HEK293 (cell line): ENCODE data around the gene CAMKMT.

Source experiments
- CTCF ChIA-PET: fragments of 350-600 bp; formaldehyde crosslinking; extraction: SDS; loops from one replicate; lab custom pipeline; 2021; ENCODE audit warnings: antibody characterized with exemption; lab: Yijun Ruan, JAX
- POLR2A ChIA-PET: fragments of 300-600 bp; formaldehyde crosslinking; extraction: SDS; loops from one replicate; lab custom pipeline; 2020; ENCODE audit warnings: antibody characterized with exemption, inconsistent platforms; lab: Yijun Ruan, JAX
- H3K27ac ChIP-seq: fragments of 200-500 bp; sonication (Bioruptor generic); 2 replicates; pipeline ENCODE4 v1.5.1; 2014; ENCODE audit warnings: low read depth, low read length, control low read depth, inconsistent platforms; ENCODE audit errors: extremely low read depth
- H3K36me3 ChIP-seq, 2 experiments: fragments of 200-500 bp in 1 of 2; sonication (Bioruptor generic) in 1 of 2; 1 replicate in 1 of 2; 2 replicates in 1 of 2; pipeline ENCODE4 v1.5.1; 2014 to 2017; ENCODE audit warnings: inconsistent platforms in 2 of 2, low read length in 2 of 2; ENCODE audit not compliant: control insufficient read depth in 2 of 2, insufficient read depth in 1 of 2
- H3K4me1 ChIP-seq: fragments of 200-500 bp; sonication (Bioruptor generic); 2 replicates; pipeline ENCODE4 v1.5.1; 2014; ENCODE audit warnings: mild to moderate bottlenecking, low read length, inconsistent platforms; ENCODE audit not compliant: control insufficient read depth, insufficient read depth
- H3K4me3 ChIP-seq: 2 replicates; pipeline ENCODE4 v1.5.1; 2011; ENCODE audit warnings: low read depth, mild to moderate bottlenecking, control low read depth, low read length, moderate library complexity
- H3K9me3 ChIP-seq: fragments of 200-500 bp; sonication (Bioruptor generic); 2 replicates; pipeline ENCODE4 v1.5.1; 2014; ENCODE audit warnings: low read depth, low read length, inconsistent platforms; ENCODE audit not compliant: control insufficient read depth, insufficient read depth
- BCL11A ChIP-seq: fragments of 450-650 bp; formaldehyde crosslinking; IDR thresholded peaks from 2 replicates; pipeline ENCODE4 v1.5.1; 2016; ENCODE audit warnings: low read depth, missing biosample characterization, missing genetic modification characterization
- FEZF1 ChIP-seq: fragments of 450-650 bp; formaldehyde crosslinking; IDR thresholded peaks from 2 replicates; pipeline ENCODE4 v1.5.1; 2016; ENCODE audit warnings: missing biosample characterization, missing genetic modification characterization
- KLF16 ChIP-seq: fragments of 450-650 bp; formaldehyde crosslinking; IDR thresholded peaks from 2 replicates; pipeline ENCODE4 v1.5.1; 2017; ENCODE audit warnings: missing biosample characterization, missing genetic modification characterization
- KLF17 ChIP-seq: fragments of 450-650 bp; formaldehyde crosslinking; IDR thresholded peaks from 2 replicates; pipeline ENCODE4 v1.5.1; 2016; ENCODE audit warnings: missing biosample characterization, missing genetic modification characterization
- KLF8 ChIP-seq: fragments of 450-650 bp; formaldehyde crosslinking; IDR thresholded peaks from 2 replicates; pipeline ENCODE4 v1.5.1; 2016; ENCODE audit warnings: missing biosample characterization, missing genetic modification characterization
- SETDB1 ChIP-seq: IDR thresholded peaks from one replicate; pipeline ENCODE4 v1.6.1; 2017; ENCODE audit warnings: mild to moderate bottlenecking, low read length, moderate library complexity, mixed read lengths; ENCODE audit not compliant: insufficient read length
- SP3 ChIP-seq: fragments of 450-650 bp; formaldehyde crosslinking; IDR thresholded peaks from 2 replicates; pipeline ENCODE4 v1.5.1; 2016; ENCODE audit warnings: missing biosample characterization, missing genetic modification characterization
- SP7 ChIP-seq: fragments of 450-650 bp; formaldehyde crosslinking; IDR thresholded peaks from 2 replicates; pipeline ENCODE4 v1.5.1; 2016; ENCODE audit warnings: missing biosample characterization, missing genetic modification characterization
- ZBTB21 ChIP-seq: fragments of 450-650 bp; formaldehyde crosslinking; IDR thresholded peaks from 2 replicates; pipeline ENCODE4 v1.5.1; 2017; ENCODE audit warnings: missing biosample characterization, missing genetic modification characterization
- ZNF24 ChIP-seq: fragments of 450-650 bp; formaldehyde crosslinking; IDR thresholded peaks from 2 replicates; pipeline ENCODE4 v1.5.1; 2016; ENCODE audit warnings: missing biosample characterization, missing genetic modification characterization
- ZNF335 ChIP-seq: fragments of 450-650 bp; formaldehyde crosslinking; conservative IDR thresholded peaks from 2 replicates; pipeline ENCODE4 v1.5.1; 2016; ENCODE audit warnings: missing biosample characterization, missing genetic modification characterization
- ZNF423 ChIP-seq: fragments of 450-650 bp; formaldehyde crosslinking; IDR thresholded peaks from 2 replicates; pipeline ENCODE4 v1.5.1; 2016; ENCODE audit warnings: missing biosample characterization, missing genetic modification characterization
- ZNF449 ChIP-seq: fragments of 450-650 bp; formaldehyde crosslinking; IDR thresholded peaks from 2 replicates; pipeline ENCODE4 v1.5.1; 2017; ENCODE audit warnings: missing biosample characterization, mild to moderate bottlenecking, missing genetic modification characterization, moderate library complexity
- ZNF560 ChIP-seq: fragments of 450-650 bp; formaldehyde crosslinking; IDR thresholded peaks from 2 replicates; pipeline ENCODE4 v1.5.1; 2017; ENCODE audit warnings: missing biosample characterization, missing genetic modification characterization, borderline replicate concordance
- ZNF600 ChIP-seq: fragments of 450-650 bp; formaldehyde crosslinking; IDR thresholded peaks from 2 replicates; pipeline ENCODE4 v1.5.1; 2016; ENCODE audit warnings: missing biosample characterization, missing genetic modification characterization
- ZNF639 ChIP-seq: fragments of 450-650 bp; formaldehyde crosslinking; IDR thresholded peaks from 2 replicates; pipeline ENCODE4 v1.5.1; 2016; ENCODE audit warnings: missing biosample characterization, missing genetic modification characterization
- ZNF654 ChIP-seq: fragments of 450-650 bp; formaldehyde crosslinking; IDR thresholded peaks from 2 replicates; pipeline ENCODE4 v1.5.1; 2016; ENCODE audit warnings: low read depth, missing biosample characterization, missing genetic modification characterization
- ZNF792 ChIP-seq: fragments of 450-650 bp; formaldehyde crosslinking; IDR thresholded peaks from 2 replicates; pipeline ENCODE4 v1.5.1; 2016; ENCODE audit warnings: missing biosample characterization, missing genetic modification characterization
- TF ChIP-seq, protein P1 (sequence below): fragments of 450-650 bp; formaldehyde crosslinking; IDR thresholded peaks from 2 replicates; pipeline ENCODE4 v1.5.1; 2016; ENCODE audit warnings: missing biosample characterization, missing genetic modification characterization
- TF ChIP-seq, protein P2 (sequence below): fragments of 450-650 bp; formaldehyde crosslinking; IDR thresholded peaks from 2 replicates; pipeline ENCODE4 v1.5.0; 2017; ENCODE audit warnings: missing biosample characterization, missing genetic modification characterization, borderline replicate concordance
- TF ChIP-seq, protein P3 (sequence below): sonication (generic); formaldehyde crosslinking; IDR thresholded peaks from 2 replicates; pipeline ENCODE4 v1.8.1; 2022; ENCODE audit warnings: mild to moderate bottlenecking, moderate library complexity, missing genetic modification reagents

CAMKMT gene

GRCh38 chr2:44347526-44347925 is 14.2 kb upstream of the CAMKMT start:
- POLR2A ChIA-PET, result interaction anchor here (1.6 to 1.7 kb wide), 2 partner anchors 11 to 14 kb away, joined by 5 read pairs; partner anchors contain the start of genes CAMKMT and PREPL
- Histone ChIP-seq H3K4me3 (no peak overlapping the region), H3K9me3 (no peaks in the 10 kb centered on the region), H3K27ac (no peak overlapping the region)
- CTCF ChIA-PET, result interaction anchor here (0.6 to 0.7 kb wide), 2 partner anchors 11 to 17 kb away, joined by 3 to 4 read pairs; no protein-coding TSS in a partner anchor
- TF ChIP-seq ZNF600 (tag by site-specific recombination), result no peak
- TF ChIP-seq ZNF423 (tag by site-specific recombination), result no peak
- TF ChIP-seq, all 188 proteins: peak for 0
- Histone ChIP-seq H3K4me1 (no peaks in the 10 kb centered on the region), H3K36me3 (peaks cover 12 to 16% of the 10 kb centered on the region in 2 experiments)

DNA sequence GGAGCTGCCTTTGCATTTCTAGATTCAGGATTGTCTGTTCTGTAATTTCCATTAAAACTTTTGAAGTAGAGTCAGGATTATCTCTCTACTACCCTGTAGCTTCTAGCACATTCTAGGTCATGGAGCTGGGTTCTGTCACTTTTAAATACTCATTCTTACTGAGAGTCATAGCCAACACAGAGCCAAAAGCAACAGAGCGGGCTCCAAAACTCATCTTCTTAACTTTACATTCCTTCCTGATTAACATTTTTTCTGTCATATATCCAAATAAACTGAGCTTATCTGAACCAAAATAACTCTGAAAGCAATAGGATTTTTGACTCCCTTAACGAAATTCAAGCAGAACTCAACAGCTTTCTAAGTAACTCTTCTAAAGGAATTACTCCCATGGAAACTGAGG is 13.3 kb upstream of the CAMKMT start:
- no peaks in the 10 kb centered on the region for H3K9me3 ChIP-seq
- peaks cover 9 to 10% of the 10 kb centered on the region in 2 experiments for H3K36me3 ChIP-seq
- no peaks in the 10 kb centered on the region for H3K4me1 ChIP-seq
- TF ChIP-seq, protein P1, sequence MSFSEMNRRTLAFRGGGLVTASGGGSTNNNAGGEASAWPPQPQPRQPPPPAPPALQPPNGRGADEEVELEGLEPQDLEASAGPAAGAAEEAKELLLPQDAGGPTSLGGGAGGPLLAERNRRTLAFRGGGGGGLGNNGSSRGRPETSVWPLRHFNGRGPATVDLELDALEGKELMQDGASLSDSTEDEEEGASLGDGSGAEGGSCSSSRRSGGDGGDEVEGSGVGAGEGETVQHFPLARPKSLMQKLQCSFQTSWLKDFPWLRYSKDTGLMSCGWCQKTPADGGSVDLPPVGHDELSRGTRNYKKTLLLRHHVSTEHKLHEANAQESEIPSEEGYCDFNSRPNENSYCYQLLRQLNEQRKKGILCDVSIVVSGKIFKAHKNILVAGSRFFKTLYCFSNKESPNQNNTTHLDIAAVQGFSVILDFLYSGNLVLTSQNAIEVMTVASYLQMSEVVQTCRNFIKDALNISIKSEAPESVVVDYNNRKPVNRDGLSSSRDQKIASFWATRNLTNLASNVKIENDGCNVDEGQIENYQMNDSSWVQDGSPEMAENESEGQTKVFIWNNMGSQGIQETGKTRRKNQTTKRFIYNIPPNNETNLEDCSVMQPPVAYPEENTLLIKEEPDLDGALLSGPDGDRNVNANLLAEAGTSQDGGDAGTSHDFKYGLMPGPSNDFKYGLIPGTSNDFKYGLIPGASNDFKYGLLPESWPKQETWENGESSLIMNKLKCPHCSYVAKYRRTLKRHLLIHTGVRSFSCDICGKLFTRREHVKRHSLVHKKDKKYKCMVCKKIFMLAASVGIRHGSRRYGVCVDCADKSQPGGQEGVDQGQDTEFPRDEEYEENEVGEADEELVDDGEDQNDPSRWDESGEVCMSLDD (tag by site-specific recombination), result no peak
- no peak for TF ChIP-seq KLF17
- TF ChIP-seq ZNF24 (tag by site-specific recombination), result no peak
- TF ChIP-seq BCL11A (tag by site-specific recombination), result no peak
- TF ChIP-seq ZNF560 (tag by site-specific recombination), result no peak
- TF ChIP-seq ZNF792 (tag by site-specific recombination), result no peak
- no peak for TF ChIP-seq SP3 (tag by site-specific recombination)
- no peak for TF ChIP-seq ZNF335
- no peak for TF ChIP-seq FEZF1
- TF ChIP-seq, all 188 proteins: peak for 0
- H3K27ac ChIP-seq, result no peak overlapping the region
- no peak overlapping the region for H3K4me3 ChIP-seq
- ChIA-PET POLR2A (interaction anchor here (1.6 to 1.7 kb wide), 2 partner anchors 10 to 13 kb away, joined by 5 read pairs; partner anchors contain the start of genes CAMKMT and PREPL), CTCF (interaction anchor here (0.7 kb wide), 1 partner anchor 108 kb away, joined by 3 read pairs; no protein-coding TSS in a partner anchor)

DNA sequence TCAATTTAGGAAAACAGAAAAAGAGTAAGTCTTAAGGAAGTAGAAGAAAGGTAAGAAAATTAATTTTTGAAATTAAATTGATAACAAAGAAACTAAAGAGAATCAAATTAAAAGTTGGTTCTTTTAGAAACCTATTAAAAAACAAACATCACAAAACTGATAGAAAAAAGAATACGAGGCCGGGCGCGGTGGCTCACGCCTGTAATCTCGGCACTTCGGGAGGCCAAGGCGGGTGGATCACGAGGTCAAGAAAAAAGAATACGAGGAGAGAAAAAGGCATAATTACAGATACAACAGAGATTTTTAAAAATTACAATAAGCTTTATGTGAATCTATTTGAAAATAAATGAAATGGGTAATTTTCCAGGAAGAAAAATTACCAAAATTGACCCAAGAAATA is 12.2 kb upstream of the CAMKMT start:
- POLR2A ChIA-PET, result no interaction called here

More for the DNA sequence above, 12.2 kb upstream of the CAMKMT start:
- peaks cover 5% of the 10 kb centered on the region in 2 experiments for H3K36me3 ChIP-seq
- no peak overlapping the region for H3K4me3 ChIP-seq
- no peaks in the 10 kb centered on the region for H3K9me3 ChIP-seq
- no peak overlapping the region for H3K27ac ChIP-seq
- CTCF ChIA-PET, result interaction anchor here (0.6 to 0.7 kb wide), 2 partner anchors 9 to 130 kb away, joined by 4 to 5 read pairs; no protein-coding TSS in a partner anchor
- TF ChIP-seq, protein P2, sequence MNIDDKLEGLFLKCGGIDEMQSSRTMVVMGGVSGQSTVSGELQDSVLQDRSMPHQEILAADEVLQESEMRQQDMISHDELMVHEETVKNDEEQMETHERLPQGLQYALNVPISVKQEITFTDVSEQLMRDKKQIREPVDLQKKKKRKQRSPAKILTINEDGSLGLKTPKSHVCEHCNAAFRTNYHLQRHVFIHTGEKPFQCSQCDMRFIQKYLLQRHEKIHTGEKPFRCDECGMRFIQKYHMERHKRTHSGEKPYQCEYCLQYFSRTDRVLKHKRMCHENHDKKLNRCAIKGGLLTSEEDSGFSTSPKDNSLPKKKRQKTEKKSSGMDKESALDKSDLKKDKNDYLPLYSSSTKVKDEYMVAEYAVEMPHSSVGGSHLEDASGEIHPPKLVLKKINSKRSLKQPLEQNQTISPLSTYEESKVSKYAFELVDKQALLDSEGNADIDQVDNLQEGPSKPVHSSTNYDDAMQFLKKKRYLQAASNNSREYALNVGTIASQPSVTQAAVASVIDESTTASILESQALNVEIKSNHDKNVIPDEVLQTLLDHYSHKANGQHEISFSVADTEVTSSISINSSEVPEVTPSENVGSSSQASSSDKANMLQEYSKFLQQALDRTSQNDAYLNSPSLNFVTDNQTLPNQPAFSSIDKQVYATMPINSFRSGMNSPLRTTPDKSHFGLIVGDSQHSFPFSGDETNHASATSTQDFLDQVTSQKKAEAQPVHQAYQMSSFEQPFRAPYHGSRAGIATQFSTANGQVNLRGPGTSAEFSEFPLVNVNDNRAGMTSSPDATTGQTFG, result no peak
- TF ChIP-seq ZNF654, result no peak
- TF ChIP-seq, protein P3, sequence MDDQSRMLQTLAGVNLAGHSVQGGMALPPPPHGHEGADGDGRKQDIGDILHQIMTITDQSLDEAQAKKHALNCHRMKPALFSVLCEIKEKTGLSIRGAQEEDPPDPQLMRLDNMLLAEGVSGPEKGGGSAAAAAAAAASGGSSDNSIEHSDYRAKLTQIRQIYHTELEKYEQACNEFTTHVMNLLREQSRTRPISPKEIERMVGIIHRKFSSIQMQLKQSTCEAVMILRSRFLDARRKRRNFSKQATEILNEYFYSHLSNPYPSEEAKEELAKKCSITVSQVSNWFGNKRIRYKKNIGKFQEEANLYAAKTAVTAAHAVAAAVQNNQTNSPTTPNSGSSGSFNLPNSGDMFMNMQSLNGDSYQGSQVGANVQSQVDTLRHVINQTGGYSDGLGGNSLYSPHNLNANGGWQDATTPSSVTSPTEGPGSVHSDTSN (CRISPR knock-in tag), result no peak
- no peak for TF ChIP-seq ZNF639
- no peak for TF ChIP-seq SP3 (tag by site-specific recombination)
- no peak for TF ChIP-seq ZBTB21 (tag by site-specific recombination)
- TF ChIP-seq ZNF449 (tag by site-specific recombination), result no peak
- no peak for TF ChIP-seq SP7 (tag by site-specific recombination)
- no peak for TF ChIP-seq SETDB1
- TF ChIP-seq KLF16 (tag by site-specific recombination), result no peak
- TF ChIP-seq ZNF560 (tag by site-specific recombination), result no peak
- TF ChIP-seq KLF8 (tag by site-specific recombination), result no peak
- TF ChIP-seq, all 188 proteins: peak for 0
- no peaks in the 10 kb centered on the region for H3K4me1 ChIP-seq
